DMS153 treated with DMSO at 0.1 percent for 48 hours (cell line): ENCODE data around the gene DRC1.

Experiments
- DNase-seq: peaks from one replicate; lab custom pipeline; 2025; ENCODE audit not compliant: unreplicated experiment; lab: John Stamatoyannopoulos, UW

DRC1 gene

GRCh38 chr2:26396734-26397298, 4.9 kb upstream of the DRC1 start:
- no peak for DNase-seq

GRCh38 chr2:26399771-26400376, 1.8 kb upstream of the DRC1 start:
- DNase-seq: no peak

DNA sequence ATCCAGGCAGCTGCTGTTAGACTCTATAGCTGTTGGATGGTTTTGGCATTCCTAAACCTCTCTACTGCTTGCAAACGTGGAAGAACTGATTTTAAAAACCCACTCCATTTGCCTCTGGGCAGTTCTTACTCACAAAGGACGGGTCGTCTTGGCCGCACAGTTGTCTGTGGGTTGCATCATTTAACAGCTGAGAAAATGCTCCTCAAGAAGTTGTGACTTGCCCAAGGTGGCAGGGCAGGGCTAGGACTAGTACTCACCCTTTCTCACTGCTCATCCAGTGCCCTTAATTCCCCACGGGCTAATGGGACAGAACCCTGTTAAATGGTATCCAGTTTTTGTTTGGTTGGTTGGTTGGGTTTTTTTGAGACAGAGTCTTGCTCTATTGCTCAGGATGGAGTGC, 997 bp upstream of the DRC1 start:
- DNase-seq: no peak

- DNase-seq: no peak
Observed at GRCh38 chr2:26407526-26407925, 5.8 kb downstream of the DRC1 start.

DNA sequence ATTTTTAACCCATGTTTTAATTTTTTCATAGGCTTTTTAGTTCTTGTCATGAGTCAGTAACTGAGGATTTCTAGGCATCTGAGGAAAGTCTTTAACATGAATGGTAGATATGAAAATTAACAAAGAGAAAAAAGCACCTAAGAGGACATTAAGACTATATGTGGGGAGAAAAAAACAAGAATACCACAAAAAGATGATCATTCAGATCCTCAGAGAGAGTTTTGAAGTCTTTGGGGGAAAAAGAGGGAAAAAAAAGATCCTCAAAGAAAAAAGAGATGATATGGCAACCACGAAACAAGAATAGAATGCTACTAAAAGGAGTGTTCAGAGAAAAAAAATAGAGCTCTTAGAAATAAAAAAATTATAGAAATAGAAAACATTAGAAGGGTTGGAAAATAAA, 8.1 kb downstream of the DRC1 start:
- DNase-seq: no peak

- no peak for DNase-seq
Observed at GRCh38 chr2:26410764-26411243, 9.1 kb downstream of the DRC1 start.

DNA sequence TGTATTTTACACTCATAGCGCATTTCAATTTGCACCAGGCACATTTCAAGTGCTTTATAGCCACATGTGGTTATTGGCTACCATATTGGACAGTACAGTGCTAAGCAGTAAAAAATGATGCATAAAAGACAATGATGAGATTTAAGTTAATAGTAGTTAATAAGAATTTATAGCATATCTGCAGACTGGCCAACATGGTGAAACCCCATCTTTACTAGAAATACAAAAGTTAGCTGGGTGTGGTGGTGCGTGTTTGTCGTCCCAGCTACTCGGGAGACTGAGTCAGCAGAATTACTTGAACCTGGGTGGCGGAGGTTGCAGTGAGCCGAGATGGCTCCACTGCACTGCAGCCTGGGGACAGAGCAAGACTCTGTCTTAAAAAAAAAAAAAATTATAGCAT, 9.7 kb downstream of the DRC1 start:
- DNase-seq: no peak

DNA sequence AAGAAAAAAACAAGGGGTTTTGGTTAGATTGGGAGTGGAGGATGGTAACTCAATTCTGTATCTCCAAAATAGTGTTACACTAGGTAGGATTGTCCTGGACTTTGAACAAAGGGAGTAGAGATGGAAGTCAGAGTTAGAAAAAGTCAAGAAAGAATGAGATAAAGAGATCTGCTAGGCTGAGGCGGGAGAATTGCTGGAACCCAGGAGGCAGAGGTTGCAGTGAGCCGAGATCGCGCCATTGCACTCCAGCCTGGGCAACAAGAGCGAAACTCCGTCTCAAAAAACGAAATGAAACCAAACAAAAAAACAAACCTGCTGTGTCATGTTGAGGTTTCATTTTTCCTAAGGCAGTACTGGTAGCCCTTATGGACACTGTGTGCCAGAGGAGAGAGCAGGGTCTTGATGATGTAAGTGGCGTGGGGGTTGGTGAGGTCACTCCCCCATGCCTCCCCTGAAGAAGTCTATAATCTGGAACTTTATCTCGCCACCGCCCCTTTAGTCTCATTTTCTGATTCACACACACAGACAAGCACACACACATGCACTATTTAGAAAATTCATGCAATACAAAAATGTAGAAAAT, 10.5 kb downstream of the DRC1 start:
- no peak for DNase-seq

- no peak for DNase-seq
Observed at GRCh38 chr2:26414311-26414710, 12.6 kb downstream of the DRC1 start.

DNA sequence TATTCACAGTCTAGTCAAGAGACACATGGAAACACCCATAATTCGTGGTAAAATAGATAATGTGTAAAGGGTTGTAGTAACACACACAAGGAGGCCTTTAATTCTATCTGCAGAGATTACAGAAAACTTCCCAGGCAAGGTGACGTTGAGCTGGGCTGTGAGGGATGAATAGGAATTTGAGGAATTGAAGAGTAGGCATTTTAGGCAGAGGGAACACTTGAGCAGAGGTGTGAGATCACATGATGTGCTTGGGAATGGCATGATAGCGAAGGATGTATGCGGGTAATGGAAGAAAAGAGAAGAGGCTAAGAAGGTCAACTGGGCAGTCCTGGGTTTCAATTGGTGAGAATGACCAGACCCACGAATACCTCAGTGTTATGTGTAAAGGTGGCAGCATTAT, 20.2 kb downstream of the DRC1 start:
- DNase-seq: no peak

DNA sequence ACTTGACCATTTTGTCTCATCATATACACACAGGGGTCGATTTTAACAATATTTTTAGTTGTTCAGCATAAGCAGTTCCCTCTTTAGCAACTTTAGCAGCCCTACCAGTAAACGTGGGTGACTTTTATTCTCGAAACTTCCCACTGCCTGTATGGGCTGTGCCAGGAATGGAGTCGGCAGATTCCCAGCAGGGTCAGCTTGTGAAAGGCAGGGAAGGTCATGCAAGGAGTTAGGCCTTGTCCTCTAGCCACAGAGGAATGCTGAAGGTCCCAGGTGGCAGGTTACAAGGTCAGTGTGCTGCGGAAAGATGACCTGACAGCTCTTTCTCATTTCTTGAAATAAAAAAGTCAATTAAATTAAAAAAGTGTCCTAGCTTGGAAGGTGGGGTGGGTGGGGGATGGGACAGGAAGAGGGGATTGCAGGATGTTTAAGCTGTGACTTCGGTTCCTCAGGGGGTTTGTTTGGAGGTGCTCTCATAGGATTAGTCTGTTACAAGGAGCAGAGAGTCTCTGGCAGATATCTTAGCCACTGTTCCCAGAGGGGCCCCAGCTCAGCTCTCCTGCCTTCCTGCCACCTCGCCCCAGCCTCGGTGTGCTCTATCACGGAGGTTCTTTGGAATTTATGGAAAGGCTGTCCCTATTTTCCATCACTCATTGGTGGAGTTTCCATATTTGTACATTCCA, 21.4 kb downstream of the DRC1 start:
- no peak for DNase-seq

DNA sequence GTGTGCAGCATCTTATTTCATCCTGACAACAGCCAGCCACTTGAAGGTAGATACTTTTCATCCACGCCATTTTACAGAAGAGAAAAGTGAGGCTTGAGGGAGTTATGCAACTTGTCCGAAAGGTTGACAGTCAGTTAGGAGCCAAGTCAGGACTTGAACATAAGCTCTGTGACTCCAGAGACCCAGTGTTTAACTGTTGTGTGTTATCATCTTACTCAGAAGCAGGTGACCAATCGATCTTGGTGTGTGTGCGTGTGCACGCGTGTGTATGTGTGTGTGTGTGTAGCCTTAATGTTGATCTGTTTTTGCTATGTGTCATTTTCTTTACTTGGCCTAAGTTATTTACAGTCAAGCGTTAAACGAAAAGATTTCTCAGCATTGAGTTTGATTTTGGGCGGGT, 22.0 kb downstream of the DRC1 start:
- no peak for DNase-seq

- no peak for DNase-seq
Observed at GRCh38 chr2:26424221-26424620, 22.5 kb downstream of the DRC1 start.

- no peak for DNase-seq
Observed at GRCh38 chr2:26428846-26429245, 27.1 kb downstream of the DRC1 start.

GRCh38 chr2:26429779-26430578, 28.3 kb downstream of the DRC1 start:
- peak; percentile 68 for DNase-seq

DNA sequence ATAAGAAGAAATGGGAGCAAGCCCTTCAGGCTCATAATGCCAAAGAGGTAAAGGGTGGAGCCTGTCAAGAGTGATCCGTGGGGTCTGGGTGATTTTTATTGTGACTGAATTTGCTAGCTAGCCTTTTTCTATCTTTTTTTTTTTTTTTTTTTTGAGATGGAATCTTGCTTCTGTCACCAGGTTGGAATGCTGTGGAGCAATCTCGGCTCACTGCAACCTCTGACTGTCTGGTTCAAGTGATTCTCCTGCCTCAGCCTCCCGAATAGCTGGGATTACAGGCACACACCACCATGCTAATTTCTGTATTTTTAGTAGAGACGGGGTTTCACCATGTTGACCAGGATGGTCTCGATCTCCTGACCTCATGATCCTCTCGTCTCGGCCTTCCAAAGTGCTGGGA, 29.1 kb downstream of the DRC1 start:
- DNase-seq: no peak

DNA sequence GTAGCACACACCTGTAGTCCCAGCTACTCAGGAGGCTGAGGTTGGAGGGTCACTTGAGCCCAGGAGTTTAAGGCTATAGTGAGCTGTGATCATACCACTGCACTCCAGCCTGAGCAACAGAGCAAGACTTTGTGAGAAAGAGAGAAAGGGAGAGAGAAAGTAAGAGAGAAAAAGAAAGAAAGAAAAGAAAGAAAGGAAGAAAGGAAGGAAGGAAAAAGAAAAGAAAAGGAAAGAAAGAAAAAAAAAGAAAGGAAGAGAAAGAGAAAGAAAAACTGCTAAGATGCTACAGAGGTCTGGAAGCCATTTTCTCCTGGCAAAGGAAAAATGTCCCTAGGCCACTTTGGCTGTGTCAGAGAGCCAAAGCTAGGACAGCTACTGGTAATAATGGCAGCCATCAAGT, 30.6 kb downstream of the DRC1 start:
- no peak for DNase-seq

GRCh38 chr2:26432859-26433258, 31.1 kb downstream of the DRC1 start:
- no peak for DNase-seq

DNA sequence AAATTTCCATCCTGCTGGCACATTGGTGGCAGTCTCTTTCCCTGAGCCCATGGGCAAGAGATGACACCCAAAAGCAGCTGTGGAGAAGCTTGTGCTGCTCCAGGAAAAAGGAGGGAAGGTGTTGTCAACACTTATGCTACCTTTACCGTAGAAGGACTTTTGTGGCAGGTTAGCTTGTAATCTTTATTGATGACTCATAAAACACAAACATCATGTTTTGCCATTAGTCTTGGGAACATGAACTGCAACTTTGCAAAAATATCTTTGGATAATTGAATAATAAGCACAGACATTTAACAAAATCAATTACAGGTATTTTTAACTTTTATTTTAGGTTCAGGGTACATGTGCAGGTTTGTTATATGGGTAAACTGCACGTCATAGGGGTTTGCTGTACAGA, 33.4 kb downstream of the DRC1 start:
- no peak for DNase-seq

GRCh38 chr2:26438526-26438925, 36.8 kb downstream of the DRC1 start:
- no peak for DNase-seq

GRCh38 chr2:26438926-26439325, 37.2 kb downstream of the DRC1 start:
- DNase-seq: no peak
